Hindlimb muscle (tissue), 1 donor: Measurements from ENCODE around the gene TBX5. TPM values are rescaled to one million over a fixed set of nuclear protein-coding genes. Genes with fewer than 3 reads are reported as not detected.
A peak's percentile ranks its signal among the peaks of the same experiment; 100 is the strongest.

Experiments used
- DNase-seq: peaks from one replicate; pipeline ENCODE4 v3.0.0-alpha.2; 2013
- polyA plus RNA-seq: library from polyadenylated mRNA; unstranded; fragments of 120-200 nt; gene quantifications from one replicate; pipeline ENCODE4 v1.2.1, GENCODE V29; 2013; ENCODE audit not compliant: insufficient read length

The TBX5 gene
- polyA plus RNA-seq, 1 donor, result 0.43 TPM

GRCh38 chr12:114316076-114316475 lies 89.9 kb downstream of the TBX5 start:
- DNase-seq, result peak; percentile 49

- no peak for DNase-seq
These were observed 90.8 kb downstream of the TBX5 start for GRCh38 chr12:114314974-114315720.

GRCh38 chr12:114314403-114314802 lies 91.5 kb downstream of the TBX5 start:
- no peak for DNase-seq

GRCh38 chr12:114313910-114314309 lies 92.0 kb downstream of the TBX5 start:
- DNase-seq, result no peak

GRCh38 chr12:114311974-114312373 lies 94.0 kb downstream of the TBX5 start:
- DNase-seq, result peak; percentile 85

GRCh38 chr12:114306646-114307045 lies 99.3 kb downstream of the TBX5 start:
- no peak for DNase-seq

GRCh38 chr12:114305446-114305845 lies 100.5 kb downstream of the TBX5 start:
- no peak for DNase-seq
